GM12875 (cell line): ENCODE measurements around the gene ZSWIM8.
A peak's percentile ranks its signal among the peaks of the same experiment; 100 is the strongest.

ENCODE experiments used
- H3K4me3 ChIP-seq: one replicate; pipeline ENCODE4 v1.5.1; 2011; ENCODE audit warnings: low read depth, low read length, control low read depth
- CTCF ChIP-seq: IDR thresholded peaks from 2 replicates; pipeline ENCODE4 v1.5.1; 2011; ENCODE audit warnings: low read depth, mild to moderate bottlenecking, control low read depth, inconsistent platforms, low read length, moderate library complexity, borderline replicate concordance; ENCODE audit not compliant: insufficient read depth

The ZSWIM8 gene

GRCh38 chr10:73840403-73841060, 55.1 kb downstream of the ZSWIM8 start:
- no peak for TF ChIP-seq CTCF
- no peak overlapping the region for H3K4me3 ChIP-seq

GRCh38 chr10:73841061-73841421, 55.6 kb downstream of the ZSWIM8 start:
- H3K4me3 ChIP-seq: no peak overlapping the region
- TF ChIP-seq CTCF: no peak

- no peak overlapping the region for H3K4me3 ChIP-seq
- TF ChIP-seq CTCF: no peak
Observed at GRCh38 chr10:73841526-73842285, 56.3 kb downstream of the ZSWIM8 start.

GRCh38 chr10:73842349-73842748, 56.9 kb downstream of the ZSWIM8 start:
- H3K4me3 ChIP-seq: no peak overlapping the region
- no peak for TF ChIP-seq CTCF

GRCh38 chr10:73843261-73843660, 57.9 kb downstream of the ZSWIM8 start:
- no peak for TF ChIP-seq CTCF
- H3K4me3 ChIP-seq: no peak overlapping the region

GRCh38 chr10:73847031-73847430, 61.6 kb downstream of the ZSWIM8 start:
- no peak overlapping the region for H3K4me3 ChIP-seq
- TF ChIP-seq CTCF: no peak

- no peak overlapping the region for H3K4me3 ChIP-seq
- peak; percentile 100 for TF ChIP-seq CTCF
Observed at GRCh38 chr10:73848821-73849489, 63.5 kb downstream of the ZSWIM8 start.
